ENCODE results near the gene TMEM132A.

GRCh38 chr11:60876168-60876485, 48.1 kb upstream of the TMEM132A start:
- no peak for TF ChIP-seq CTCF (IDR thresholded peaks at IDR 0.05 in 2 of 3, conservative IDR thresholded peaks at IDR 0.05 in 1 of 3; ENCODE audit: insufficient read depth in 2 of 3, low read depth in 1 of 3, low read length in 3 of 3)
- TF ChIP-seq CBX5 (IDR thresholded peaks at IDR 0.05; ENCODE audit: borderline replicate concordance, low read depth): no peak
- TF ChIP-seq CHAMP1 (IDR thresholded peaks at IDR 0.05): no peak
- no peak for TF ChIP-seq NR2C2 (CRISPR knock-in tag; IDR thresholded peaks at IDR 0.05)
- TF ChIP-seq NR2C2 (tag; IDR thresholded peaks at IDR 0.05): no peak
